ENCODE data around the gene TMEM87B.
"Not testable (repeated sequence)": the region's sequence is repeated elsewhere in the genome, so short reads cannot be mapped to it uniquely, and the experiment has no call there.

The TMEM87B gene

DNA sequence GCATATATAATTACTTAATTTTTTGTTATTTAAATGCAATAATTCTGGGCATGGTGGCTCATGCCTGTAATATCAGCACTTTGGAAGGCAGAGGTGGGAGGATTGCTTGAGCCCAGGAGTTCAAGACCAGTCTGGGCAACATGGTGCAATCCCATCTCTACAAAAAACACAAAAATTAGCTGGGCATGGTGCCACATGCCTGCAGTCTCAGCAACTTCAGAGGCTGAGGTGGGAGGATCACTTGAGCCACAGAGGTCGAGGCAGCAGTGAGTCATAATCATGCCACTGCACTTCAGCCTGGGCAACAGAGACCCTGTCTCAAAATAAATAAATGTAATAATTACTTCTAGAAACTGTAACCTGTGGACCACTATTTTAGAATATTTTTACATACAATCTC, 21.5 kb upstream of the TMEM87B start:
- DNase-seq (ENCODE audit: low read depth in 2 of 2) = no peak

DNA sequence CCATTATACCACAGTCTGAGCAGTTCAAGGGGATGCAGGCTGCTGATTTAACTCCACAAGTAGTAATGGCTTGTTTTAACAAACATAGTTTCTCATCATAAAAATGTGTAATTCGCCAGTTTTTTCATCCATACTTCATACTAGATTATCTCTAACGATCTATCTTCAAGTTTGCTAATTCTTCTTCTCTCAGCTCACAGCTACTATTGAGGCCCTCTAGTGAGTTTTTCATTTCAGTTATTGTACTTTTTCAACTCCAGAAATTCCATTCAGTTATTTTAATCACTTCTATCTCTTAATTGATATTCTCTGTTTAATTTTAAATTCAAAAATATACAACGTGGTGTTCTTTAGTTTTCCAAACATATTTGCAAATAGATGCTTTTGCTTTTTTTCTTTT, 20.1 kb upstream of the TMEM87B start:
- DNase-seq (ENCODE audit: low read depth in 2 of 2) = no peak

DNA sequence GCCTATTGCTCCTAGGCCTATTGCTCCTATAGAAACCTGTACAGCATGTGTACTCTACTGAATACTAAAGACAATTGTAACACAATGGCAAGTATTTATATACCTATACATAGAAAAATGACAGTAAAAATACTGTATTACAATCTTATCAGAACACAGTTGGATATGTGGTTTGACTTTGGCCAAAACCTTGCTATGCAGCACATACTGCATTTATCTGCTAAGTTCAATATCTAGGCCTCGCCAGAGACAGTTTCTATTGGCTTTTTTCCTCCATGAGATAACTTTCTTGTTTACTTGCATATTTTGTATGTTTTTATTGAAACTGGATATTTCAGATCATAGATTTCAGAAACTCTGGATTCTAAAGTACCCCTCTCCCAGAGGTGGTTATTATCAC, 19.3 kb upstream of the TMEM87B start:
- DNase-seq (ENCODE audit: low read depth in 2 of 2) = no peak

DNA sequence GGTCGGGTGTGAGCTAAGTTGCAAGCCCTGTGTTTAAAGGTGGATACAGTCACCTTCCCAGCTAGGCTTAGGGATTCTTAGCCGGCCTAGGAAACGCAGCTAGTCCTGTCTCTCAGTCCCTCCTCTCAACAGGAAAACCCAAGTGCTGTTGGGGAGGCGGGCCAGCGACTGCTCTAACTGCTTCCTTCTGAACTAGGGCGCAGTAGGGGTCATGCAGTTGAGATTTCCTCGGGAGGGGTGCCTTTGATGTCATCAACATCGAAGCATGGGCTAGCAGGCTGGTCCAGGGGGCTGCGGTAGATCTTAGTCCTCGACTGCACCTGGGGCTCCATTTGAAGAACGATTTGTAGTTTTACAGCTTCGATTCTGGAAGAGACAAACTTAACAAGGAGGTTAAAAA, 15.5 kb upstream of the TMEM87B start:
- DNase-seq (ENCODE audit: low read depth in 2 of 2) = not testable (repeated sequence)

DNA sequence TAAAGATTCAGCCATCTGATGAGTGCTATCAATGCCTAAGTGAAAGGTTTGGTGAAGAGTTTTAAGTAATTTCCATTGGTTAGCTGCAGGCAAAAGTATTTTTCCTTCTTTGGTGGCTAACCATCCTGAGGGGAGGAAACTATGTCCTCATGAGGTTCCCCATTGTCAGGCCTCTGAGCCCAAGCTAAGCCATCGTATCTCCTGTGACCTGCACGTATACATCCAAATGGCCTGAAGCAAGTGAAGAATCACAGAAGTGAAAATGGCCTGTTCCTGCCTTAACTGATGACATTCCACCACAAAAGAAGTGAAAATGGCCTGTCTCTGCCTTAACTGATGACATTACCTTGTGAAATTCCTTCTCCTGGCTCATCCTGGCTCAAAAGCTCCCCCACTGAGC, 15.0 kb upstream of the TMEM87B start:
- DNase-seq (ENCODE audit: low read depth in 2 of 2) = not testable (repeated sequence)

DNA sequence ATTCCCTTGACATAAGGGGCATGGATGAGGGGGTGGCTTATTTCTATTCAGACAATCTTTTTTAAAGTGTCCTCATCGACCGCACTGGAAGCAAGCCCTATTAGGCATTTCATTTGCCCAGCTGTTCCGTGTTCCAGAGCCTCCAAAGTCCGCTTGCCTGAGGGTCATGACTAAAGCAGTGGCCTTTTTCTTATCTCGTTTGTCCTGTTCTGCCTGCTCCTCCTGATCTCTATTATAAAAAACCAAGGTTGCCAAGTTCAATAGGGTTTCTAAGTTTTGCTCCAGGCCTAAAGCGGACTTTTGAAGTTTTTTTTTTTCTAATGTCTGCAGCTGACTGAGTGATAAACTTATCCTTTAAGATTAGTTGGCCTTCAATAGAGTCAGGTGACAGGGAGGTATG, 13.6 kb upstream of the TMEM87B start:
- DNase-seq (ENCODE audit: low read depth in 2 of 2) = not testable (repeated sequence)

DNA sequence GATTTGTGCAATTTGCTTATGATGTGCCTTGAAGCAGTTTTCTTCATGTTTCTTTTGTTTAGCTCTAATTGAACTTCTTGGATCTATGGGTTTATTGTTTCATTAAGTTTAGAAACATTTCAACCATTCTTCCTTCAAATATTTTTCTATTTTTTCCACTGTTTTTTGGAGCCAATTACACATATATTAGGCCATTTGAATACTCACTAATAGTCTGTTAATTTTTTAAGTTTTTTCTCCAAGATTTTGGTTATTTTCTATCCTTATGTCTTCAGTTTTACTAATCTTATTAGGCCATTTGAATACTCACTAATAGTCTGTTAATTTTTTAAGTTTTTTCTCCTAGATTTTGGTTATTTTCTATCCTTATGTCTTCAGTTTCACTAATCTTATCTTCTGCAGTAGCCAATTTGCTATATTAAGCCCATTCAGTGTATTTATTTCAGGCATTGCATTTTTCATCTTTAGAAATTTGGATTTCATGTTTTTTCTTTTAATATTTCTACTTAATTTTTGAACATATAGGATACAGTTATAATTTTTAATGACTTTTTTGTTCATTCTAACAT, 9.5 kb upstream of the TMEM87B start:
- no peak for DNase-seq (ENCODE audit: low read depth in 2 of 2)

DNA sequence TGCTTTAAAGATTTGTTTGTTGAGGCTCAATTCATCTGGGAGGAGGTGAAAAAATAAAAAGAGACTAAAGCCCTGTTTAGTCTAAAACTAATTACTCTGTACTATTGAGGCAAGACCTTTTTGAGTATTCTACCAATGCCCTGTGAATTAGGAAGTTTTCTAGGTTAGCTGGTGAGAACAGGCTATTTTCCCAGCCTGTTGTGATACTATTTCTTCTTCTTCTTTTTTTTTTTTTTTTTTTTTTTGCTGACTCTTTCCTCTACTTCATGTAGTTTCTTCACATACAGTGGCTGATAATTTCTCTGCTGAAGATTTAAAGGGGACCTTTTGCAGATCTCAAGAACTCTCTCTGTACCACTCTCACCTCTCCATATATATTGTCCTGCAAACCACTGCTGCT, 8.8 kb upstream of the TMEM87B start:
- no peak for DNase-seq (ENCODE audit: low read depth in 2 of 2)

DNA sequence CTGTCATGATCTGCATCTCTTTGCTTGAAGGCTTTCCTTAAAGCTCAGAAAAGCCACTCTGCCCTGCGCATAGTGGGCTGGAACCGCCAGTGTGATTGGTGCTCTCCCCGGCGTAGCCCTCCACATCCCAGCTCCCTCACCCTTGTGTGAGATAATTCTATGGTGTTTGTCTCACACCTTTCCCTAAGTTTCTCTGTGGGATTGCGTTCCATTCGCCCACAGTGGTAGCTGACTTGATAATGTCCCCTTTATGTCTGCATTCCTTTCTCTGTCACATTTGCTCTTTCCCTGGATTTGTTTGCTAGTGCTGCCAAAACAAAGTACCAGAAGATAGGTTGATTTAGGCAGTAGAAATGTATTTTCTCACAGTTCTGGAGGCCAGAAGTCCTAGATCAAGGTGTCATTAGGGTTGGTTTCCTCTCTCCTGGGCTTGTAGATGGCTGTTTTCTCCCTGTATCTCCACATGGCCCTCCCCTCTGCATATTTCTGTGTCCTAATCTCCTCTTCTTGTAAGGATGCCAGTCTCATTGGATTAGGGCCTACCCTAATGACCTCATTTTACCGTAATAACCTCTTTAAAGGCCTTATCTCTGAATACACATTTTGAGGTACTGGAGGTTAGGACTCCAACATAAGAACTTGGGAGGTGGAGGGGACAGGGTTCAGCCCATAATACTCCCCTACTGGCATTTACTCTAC, 7.4 kb upstream of the TMEM87B start:
- DNase-seq (ENCODE audit: low read depth in 2 of 2) = no peak

DNA sequence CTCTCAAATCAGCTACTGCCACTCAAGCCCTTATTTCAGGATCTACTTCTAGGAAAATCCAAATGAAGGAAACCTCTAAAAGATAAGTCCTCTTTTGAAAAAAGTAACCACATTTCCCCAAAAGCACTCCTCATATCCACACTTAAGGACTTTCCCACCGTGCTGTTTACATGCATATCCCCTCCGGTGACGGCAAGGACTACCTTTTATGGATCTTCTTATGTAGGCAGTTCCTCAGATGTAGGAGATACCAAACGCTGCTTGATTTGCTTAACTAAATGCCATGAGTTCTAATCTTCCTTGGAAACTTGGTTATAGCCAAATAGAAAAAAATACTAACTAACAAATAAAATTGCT, 6.9 kb upstream of the TMEM87B start:
- DNase-seq (ENCODE audit: low read depth in 2 of 2) = no peak

DNA sequence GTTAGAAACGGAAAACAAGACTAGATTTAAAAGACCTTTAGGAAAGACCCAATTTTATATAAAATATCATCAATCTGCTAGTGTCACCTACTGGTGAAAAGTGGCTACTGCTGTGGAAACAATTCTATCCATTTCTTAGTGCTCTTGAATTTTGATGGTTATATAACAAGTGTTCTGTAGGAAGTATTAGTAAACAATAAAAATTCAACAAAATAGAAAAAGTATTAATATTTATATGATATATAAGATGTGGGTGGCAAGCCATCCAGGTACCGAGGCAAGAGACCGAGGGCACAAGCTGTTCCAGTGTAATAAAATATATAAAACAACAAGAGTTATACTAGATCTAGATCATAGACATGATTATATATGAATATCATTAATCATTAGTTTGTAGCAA, 6.2 kb upstream of the TMEM87B start:
- DNase-seq (ENCODE audit: low read depth in 2 of 2) = peak in 1 of 2 experiments; percentile 25

DNA sequence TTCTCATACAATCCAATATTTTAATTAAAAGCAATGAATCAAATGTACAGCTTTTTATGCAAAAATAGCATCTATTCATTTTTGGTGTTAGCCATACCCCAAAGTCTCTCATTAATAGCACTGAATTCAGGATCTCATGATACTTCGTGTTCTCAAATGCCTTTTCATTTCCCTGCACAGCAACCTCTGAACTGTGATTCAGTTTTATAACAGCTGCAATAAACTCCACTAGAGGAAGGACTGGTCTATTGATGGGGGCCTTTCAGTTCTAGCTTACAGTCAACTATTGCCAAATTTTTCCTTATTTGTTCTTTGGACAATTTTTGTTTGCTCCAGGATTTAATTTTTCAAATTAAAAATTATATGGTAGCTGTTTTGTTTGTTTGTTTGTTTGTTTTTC, 4.8 kb upstream of the TMEM87B start:
- DNase-seq (ENCODE audit: low read depth in 2 of 2) = no peak

DNA sequence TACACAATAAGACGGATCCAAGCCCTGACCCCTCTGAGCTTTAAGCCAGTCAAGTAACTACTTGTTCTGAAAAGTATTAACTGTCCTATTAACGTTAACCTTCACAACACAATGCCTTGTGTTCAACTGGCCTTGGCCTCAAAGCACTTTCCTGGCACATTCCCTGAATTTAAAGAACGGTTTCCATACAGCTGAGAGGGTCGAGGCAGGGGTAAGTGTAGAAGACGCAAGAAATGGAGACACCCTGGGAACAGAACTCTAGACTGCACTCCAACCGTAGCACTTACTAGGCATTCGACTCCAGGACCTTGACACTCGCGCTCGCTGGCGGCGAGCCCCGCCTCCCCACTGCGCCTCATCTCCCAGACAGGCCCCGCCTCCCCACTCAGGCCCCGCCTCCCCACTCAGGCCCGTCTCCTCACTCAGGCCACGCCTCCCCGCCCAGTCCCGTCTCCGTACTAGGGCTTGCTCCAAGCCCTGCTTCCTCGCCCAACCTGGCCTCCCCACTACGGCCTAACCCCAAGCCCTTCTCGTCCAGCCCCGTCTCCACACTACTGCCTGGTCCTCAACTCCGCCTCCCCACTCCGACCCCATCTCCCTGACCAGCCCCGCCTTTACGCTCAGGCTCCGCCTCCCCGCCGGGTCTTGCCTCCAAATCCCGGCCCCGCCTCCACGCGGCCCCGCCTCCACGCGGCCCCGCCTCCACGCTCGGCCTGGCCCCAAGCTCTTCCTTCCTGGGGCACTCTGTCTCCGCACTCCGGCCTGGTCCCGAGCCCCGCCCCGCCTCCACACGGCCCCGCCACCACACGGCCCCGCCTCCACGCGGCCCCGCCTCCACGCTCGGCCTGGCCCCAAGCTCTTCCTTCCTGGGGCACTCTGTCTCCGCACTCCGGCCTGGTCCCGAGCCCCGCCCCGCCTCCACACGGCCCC, 887 bp upstream of the TMEM87B start:
- DNase-seq (ENCODE audit: low read depth in 2 of 2) = peak; percentile 92

DNA sequence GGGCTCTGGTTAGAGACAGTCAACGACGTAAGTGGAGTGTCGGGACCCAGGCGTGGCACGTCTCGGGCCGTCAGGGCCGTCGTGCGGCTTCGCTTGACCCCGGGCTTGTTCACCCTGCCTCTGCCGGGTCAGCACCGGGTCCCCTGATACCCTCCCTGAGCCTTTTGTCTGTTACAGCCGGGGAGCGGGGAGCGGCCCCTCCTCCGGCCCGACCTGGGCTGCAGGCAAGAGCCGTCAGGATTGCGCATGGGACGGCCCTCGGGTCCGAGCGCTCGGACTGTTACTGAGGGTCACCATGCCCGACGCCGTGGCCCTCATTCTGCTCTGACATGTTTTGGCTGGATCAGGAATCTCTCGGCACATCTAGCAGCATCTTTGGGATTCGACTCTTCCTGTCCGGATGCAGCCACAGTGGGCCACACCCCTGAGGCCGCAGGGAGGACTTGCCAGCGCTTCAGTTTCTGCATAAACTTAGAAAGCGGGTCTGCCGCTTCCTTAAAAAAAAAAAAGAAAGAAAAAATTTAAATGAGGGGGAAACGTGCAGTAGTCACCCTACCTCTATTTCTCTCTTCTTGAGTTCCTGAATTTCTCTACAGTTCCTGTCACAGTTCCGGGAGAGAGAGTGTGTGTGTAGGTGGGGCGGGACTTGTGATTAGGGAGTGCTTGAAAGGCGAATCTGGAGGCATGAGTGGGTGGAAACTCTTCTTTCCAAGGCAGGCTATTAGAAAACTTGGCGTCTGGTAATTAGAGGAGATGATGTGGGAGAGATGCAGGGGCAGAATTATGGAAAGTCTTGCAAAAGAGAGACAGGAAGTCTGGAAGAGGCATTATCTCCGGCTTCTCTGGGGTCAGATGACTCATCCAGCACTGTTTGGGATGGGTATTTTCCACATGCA, 909 bp downstream of the TMEM87B start:
- peak; percentile 88 to 89 for DNase-seq (ENCODE audit: low read depth in 2 of 2)

DNA sequence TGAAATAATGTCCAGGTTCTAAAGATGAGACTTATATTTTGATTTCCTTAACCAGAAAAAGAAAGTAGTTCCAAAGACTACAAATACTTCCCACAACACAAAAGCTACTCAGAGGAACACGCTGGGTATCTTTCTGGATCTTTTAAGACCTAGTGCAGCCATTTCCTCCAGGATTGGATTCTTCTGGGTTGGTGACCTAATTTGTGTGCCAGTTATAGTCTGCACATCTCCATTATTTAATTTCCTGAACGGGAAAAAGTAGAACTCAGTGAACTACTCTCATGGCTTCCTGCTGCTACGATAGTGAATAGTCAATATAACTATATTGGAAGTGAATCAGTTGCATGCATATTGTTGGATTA, 1.5 kb downstream of the TMEM87B start:
- no peak for DNase-seq (ENCODE audit: low read depth in 2 of 2)

DNA sequence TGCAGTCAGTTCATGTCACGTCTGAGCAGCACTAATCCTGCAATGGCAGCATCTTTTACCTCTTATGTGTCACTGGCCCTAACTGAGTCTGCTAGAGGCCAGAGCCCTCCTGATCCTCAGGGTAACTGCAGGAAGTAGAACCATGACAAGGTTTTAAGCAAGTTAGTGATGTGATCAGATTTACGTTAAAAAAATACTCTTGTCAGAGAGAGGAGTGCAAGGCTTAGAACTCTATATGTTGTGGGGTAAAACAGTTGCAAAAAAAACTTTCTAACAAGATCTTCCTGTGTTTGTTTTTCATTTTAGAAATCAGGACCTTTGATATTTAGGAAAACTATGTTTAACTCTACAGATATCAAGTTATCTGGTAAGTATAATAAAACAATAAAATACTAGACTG, 4.6 kb downstream of the TMEM87B start:
- no peak for DNase-seq (ENCODE audit: low read depth in 2 of 2)

DNA sequence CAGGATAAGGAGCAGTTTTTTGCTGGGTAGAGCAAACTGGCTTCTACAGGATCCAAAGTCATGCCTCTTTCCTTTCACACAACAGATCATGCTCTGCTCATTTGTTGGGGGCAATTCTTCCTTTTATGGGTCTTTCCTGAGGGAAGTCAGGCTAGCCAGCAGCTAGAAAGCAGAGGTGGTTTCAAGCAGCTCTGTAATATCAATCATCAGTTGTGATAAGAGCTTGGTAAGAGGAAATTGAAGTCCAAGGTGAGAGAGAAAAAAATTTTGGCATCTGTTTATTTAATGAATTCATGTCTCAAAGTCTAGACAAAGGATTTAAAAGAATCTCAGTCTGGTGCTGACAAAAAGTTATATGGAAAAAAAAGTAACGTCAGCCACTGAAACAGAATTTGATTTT, 6.2 kb downstream of the TMEM87B start:
- no peak for DNase-seq (ENCODE audit: low read depth in 2 of 2)

DNA sequence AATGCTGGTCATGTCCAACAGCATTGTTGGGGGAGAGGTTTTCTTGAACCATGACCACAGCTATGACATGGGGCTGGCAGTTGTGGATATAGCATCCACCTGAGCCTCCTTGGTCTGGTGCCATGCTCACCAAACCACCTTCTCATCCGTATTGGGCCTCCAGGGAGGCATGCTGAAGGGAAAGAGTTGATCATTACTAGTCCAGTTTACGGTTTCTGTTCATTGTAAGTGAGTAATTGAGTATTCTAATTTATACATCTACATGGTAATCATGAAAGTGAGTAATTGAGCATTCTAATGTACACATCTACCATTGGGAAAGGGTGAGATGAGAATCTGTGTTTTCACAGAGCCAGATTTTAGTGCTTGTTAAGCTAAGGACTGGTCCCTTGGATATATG, 6.8 kb downstream of the TMEM87B start:
- no peak for DNase-seq (ENCODE audit: low read depth in 2 of 2)

DNA sequence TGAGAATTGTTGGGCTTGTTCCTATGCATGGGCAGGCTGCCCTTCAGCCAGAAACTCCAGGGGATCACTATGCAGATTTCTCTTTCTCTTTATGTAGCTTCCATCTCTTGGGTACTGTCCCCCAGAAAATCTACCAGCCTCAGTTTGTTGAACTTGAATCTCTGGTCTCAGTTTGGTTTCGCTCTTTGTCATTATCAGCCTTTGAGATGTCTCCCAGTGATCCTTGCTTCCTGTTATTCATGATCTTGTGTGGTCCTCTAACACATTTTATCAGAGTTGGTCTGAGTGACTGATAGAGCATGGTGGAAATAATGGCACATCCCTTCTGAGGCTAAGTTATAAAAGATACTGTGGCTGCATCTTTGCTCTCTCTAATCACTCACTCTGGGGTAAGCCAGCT, 7.8 kb downstream of the TMEM87B start:
- DNase-seq (ENCODE audit: low read depth in 2 of 2) = no peak

DNA sequence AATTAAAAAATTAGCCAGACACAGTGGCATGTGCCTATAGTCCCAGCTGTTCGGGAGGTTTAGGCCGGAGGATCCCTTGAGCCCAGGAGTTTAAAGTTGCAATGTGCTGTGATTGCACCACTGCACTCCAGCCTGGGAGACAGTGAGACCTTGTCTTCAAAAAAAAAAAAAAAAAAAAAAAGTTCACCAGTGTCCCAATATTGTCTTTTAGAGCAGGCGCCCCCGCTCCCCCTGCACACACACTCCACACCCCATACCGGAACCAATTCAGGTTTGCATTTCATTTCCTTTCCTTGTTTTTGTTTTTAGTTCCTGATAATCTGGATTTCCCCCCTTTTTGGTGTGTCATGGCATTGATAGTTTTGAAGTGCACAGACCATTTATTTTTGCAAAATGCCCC, 10.4 kb downstream of the TMEM87B start:
- DNase-seq (ENCODE audit: low read depth in 2 of 2) = no peak

DNA sequence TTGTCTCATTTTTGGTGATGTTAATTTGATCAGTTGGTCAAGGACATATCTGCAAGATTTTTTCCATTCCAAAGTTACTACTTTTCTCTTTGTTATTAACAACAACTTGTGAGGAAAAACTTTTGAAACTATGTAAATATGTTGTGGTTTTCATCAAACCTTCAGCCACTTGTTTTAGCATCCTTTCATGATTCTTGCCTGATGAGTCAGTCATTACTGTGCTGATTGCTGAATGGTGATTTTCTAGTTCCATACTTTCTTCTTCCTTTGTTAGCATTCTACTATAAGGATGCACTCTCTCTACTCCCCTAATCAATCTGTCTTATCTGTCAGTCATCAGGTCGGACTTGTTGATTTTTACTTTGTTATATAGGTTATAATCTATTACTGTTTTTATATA, 10.9 kb downstream of the TMEM87B start:
- peak; percentile 71 to 74 for DNase-seq (ENCODE audit: low read depth in 2 of 2)

DNA sequence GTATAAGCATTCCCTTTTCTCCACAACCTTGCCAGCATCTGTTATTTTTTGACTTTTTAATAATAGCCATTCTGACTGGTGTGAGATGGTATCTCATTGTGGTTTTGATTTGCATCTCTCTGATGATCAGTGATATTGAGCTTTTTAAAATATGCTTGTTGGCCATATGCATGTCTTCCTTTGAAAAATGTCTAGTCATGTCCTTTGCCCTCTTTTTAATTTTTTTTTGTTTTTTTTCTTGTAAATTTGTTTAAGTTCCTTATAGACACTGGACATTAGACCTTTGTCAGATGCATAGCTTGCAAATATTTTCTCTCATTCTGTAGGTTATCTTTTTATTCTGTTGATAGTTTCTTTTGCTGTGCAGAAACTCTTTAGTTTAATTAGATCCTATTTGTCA, 14.7 kb downstream of the TMEM87B start:
- not testable (repeated sequence) for DNase-seq (ENCODE audit: low read depth in 2 of 2)
